HEK293 (cell line): ENCODE measurements around the gene TBC1D17.

Experiments
- CTCF ChIP-seq: fragments of 450-650 bp; formaldehyde crosslinking; IDR thresholded peaks from 2 replicates; pipeline ENCODE4 v1.5.1; 2016; ENCODE audit warnings: missing biosample characterization, missing genetic modification characterization
- MYNN ChIP-seq: fragments of 450-650 bp; formaldehyde crosslinking; IDR thresholded peaks from 2 replicates; pipeline ENCODE4 v1.5.1; 2016; ENCODE audit warnings: missing biosample characterization, missing genetic modification characterization, borderline replicate concordance

GRCh38 chr19:49923055-49924003, 45.8 kb downstream of the TBC1D17 start:
- TF ChIP-seq MYNN = no peak
- TF ChIP-seq CTCF (tag by site-specific recombination) = no peak
